Measurements from ENCODE around the gene GPC3. TPM values are rescaled to one million over a fixed set of nuclear protein-coding genes. Genes with fewer than 3 reads are reported as not detected.

The GPC3 gene
- total and polyA plus RNA-seq, 2 donors (not counting 3 experiments of a cell fraction or from before 2014, with no cell fraction given), result not detected

- TF ChIP-seq POLR2AphosphoS5 (IDR thresholded peaks at IDR 0.05; ENCODE audit: insufficient read depth, low read depth, low read length), result no peak
- TF ChIP-seq MYC (IDR thresholded peaks at IDR 0.05; ENCODE audit: low read depth, low read length), result no peak
- no peak for TF ChIP-seq GATA2 (IDR thresholded peaks at IDR 0.05; ENCODE audit: insufficient read depth, insufficient read length, low read depth, low read length)
- no peak for TF ChIP-seq EZH2 (IDR thresholded peaks at IDR 0.05; ENCODE audit: borderline replicate concordance, low read depth, low read length, severe bottlenecking)
- TF ChIP-seq, protein P1, sequence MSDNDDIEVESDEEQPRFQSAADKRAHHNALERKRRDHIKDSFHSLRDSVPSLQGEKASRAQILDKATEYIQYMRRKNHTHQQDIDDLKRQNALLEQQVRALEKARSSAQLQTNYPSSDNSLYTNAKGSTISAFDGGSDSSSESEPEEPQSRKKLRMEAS (IDR thresholded peaks at IDR 0.05; ENCODE audit: insufficient read depth, insufficient read length), result no peak
- no peak for TF ChIP-seq FOS (IDR thresholded peaks at IDR 0.05; ENCODE audit: borderline replicate concordance, insufficient read depth, low read length)
- TF ChIP-seq, protein P2, sequence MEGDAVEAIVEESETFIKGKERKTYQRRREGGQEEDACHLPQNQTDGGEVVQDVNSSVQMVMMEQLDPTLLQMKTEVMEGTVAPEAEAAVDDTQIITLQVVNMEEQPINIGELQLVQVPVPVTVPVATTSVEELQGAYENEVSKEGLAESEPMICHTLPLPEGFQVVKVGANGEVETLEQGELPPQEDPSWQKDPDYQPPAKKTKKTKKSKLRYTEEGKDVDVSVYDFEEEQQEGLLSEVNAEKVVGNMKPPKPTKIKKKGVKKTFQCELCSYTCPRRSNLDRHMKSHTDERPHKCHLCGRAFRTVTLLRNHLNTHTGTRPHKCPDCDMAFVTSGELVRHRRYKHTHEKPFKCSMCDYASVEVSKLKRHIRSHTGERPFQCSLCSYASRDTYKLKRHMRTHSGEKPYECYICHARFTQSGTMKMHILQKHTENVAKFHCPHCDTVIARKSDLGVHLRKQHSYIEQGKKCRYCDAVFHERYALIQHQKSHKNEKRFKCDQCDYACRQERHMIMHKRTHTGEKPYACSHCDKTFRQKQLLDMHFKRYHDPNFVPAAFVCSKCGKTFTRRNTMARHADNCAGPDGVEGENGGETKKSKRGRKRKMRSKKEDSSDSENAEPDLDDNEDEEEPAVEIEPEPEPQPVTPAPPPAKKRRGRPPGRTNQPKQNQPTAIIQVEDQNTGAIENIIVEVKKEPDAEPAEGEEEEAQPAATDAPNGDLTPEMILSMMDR (IDR thresholded peaks at IDR 0.05; ENCODE audit: extremely low read depth in 1 of 2, insufficient read depth in 1 of 2, low read depth in 1 of 2, low read length in 2 of 2), result no peak
- no peak for TF ChIP-seq POLR2A (IDR thresholded peaks at IDR 0.05; ENCODE audit: low read depth, low read length)
- no peak for TF ChIP-seq JUN (IDR thresholded peaks at IDR 0.05; ENCODE audit: borderline replicate concordance, insufficient read depth, insufficient read length, low read depth)
- Histone ChIP-seq H3K9ac (replicated peaks; ENCODE audit: extremely low read depth, insufficient read depth, low read length) (no peak overlapping the region), H3K79me2 (ENCODE audit: control insufficient read depth, insufficient read depth, low read length) (no peaks in the 10 kb centered on the region), H2AFZ (ENCODE audit: low read depth, low read length) (no peak overlapping the region), H3K4me3 (replicated peaks in 1 of 3; ENCODE audit: insufficient read depth in 1 of 3, low read depth in 1 of 3, low read length in 3 of 3) (no peak overlapping the region), H3K9me1 (replicated peaks; ENCODE audit: control insufficient read depth, extremely low read depth, insufficient read depth, low read length) (no peaks in the 10 kb centered on the region), H3K9me3 (replicated peaks; ENCODE audit: control insufficient read depth, insufficient read depth, low read length) (no peaks in the 10 kb centered on the region), H3K4me2 (ENCODE audit: insufficient read depth, low read length) (no peak overlapping the region), H4K20me1 (replicated peaks; ENCODE audit: control insufficient read depth, extremely low read depth, insufficient read depth, low read length) (no peaks in the 10 kb centered on the region), H3K27me3 (ENCODE audit: control insufficient read depth in 2 of 2, insufficient read depth in 2 of 2, low read length in 2 of 2) (no peaks in the 10 kb centered on the region), H3K36me3 (ENCODE audit: control insufficient read depth in 2 of 2, extremely low read depth in 1 of 2, insufficient read depth in 2 of 2, low read length in 2 of 2) (no peaks in the 10 kb centered on the region), H3K4me1 (ENCODE audit: control insufficient read depth, extremely low read depth, insufficient read depth, low read length) (no peaks in the 10 kb centered on the region), H3K27ac (ENCODE audit: insufficient read depth, low read depth, low read length) (no peak overlapping the region)
- BruUV-seq (replicated peaks), result no TSS peak
- ChIA-PET CTCF (no interaction called here), POLR2A (no interaction called here)
- dilution Hi-C loops (cut with MboI; ENCODE audit: extremely low pct_ligation_motif_present, low sequenced_read_pairs) (no loop called here), intact Hi-C loops (cut with micrococcal nuclease) (no loop called here)
- FAIRE-seq, result no peak
- no peak for DNase-seq (ENCODE audit: low read depth, low spot score)
Observed at GRCh38 chrX:133534172-133534571, 451.2 kb downstream of the GPC3 start.
